Sigmoid colon (tissue), 7 donors: ENCODE data around the gene VMP1. TPM values are rescaled to one million over a fixed set of nuclear protein-coding genes. Genes with fewer than 3 reads are reported as not detected.
A peak's percentile ranks its signal among the peaks of the same experiment; 100 is the strongest.
"Not testable (repeated sequence)": the region's sequence is repeated elsewhere in the genome, so short reads cannot be mapped to it uniquely, and the experiment has no call there.

Source experiments
- DNase-seq: peaks from one replicate; pipeline ENCODE4 v3.0.0-alpha.2; 2019
- H3K27ac ChIP-seq, 4 donors: fragments of 200-600 bp; sonication (generic); one replicate each; pipeline ENCODE4 v1.5.1; 2016 to 2019; ENCODE audit warnings: mild to moderate bottlenecking in 1 of 4
- H3K27me3 ChIP-seq, 3 donors: fragments of 200-600 bp; sonication (generic); one replicate each; pipeline ENCODE4 v1.5.1; 2019; ENCODE audit warnings: mild to moderate bottlenecking in 1 of 3
- H3K36me3 ChIP-seq, 4 donors: fragments of 200-600 bp; sonication (generic); one replicate each; pipeline ENCODE4 v1.5.1; 2016 to 2019
- H3K4me1 ChIP-seq, 4 donors: fragments of 200-600 bp; sonication (generic); one replicate each; pipeline ENCODE4 v1.5.1; 2017 to 2019
- H3K4me3 ChIP-seq, 4 donors: fragments of 200-600 bp; sonication (generic); one replicate each; pipeline ENCODE4 v1.5.1; 2017 to 2019; ENCODE audit warnings: mild to moderate bottlenecking in 2 of 4, moderate library complexity in 1 of 4
- H3K9me3 ChIP-seq, 4 donors: fragments of 200-600 bp in 3 of 4; sonication (generic) in 3 of 4; one replicate each; pipeline versions ENCODE4 v1.5.1 to v1.6.1; 2013 to 2019
- CTCF ChIP-seq, 4 experiments: fragments of 450-650 bp in 3 of 4; fragments of 200-600 bp in 1 of 4; IDR thresholded peaks; one replicate each; pipeline ENCODE4 v1.5.1; 2016 to 2019; ENCODE audit warnings: antibody characterized with exemption in 4 of 4, mild to moderate bottlenecking in 3 of 4, moderate library complexity in 2 of 4
- POLR2A ChIP-seq, 2 donors: fragments of 450-650 bp; IDR thresholded peaks; one replicate each; pipeline ENCODE4 v1.6.1; 2016; ENCODE audit warnings: antibody characterized with exemption in 2 of 2, mild to moderate bottlenecking in 2 of 2, moderate library complexity in 2 of 2
- POLR2AphosphoS5 ChIP-seq, 4 donors: sonication (generic); formaldehyde crosslinking; IDR thresholded peaks; one replicate each; pipeline ENCODE4 v1.6.1; 2017; ENCODE audit warnings: antibody characterized with exemption in 4 of 4
- WGBS, 2 donors: extraction: QIAGEN DNeasy Blood & Tissue Kit; methylation state at CpG; one replicate each; pipeline ENCODE4 v1.1.7; 2013; 5-methylcytosine and 5-hydroxymethylcytosine counted together
- intact Hi-C: fragments of 100-400 bp; cut with DNase I; formaldehyde crosslinking; loops from one replicate; pipeline ENCODE4 v1.15.1; 2023
- polyA plus RNA-seq, 3 donors: library from polyadenylated mRNA; stranded (reverse); fragments of 200-250 nt; gene quantifications; one replicate each; pipeline ENCODE4 v1.2.3, GENCODE V29; 2013
- total RNA-seq, 4 donors: library from RNA; depleted of rRNA; stranded (reverse); fragments of >200 nt; gene quantifications; one replicate each; pipeline ENCODE4 v1.1.0, GENCODE V29; 2016
- donor health status: healthy with polysubstance abuse.
- donor health status: Bipolar disorder and iron deficiency.
- donor health status: healthy.

VMP1 gene
- total and polyA plus RNA-seq, 7 donors: 26.1 to 247 (median 132) TPM

- H3K27me3 ChIP-seq: no peaks in the 10 kb centered on the region
- peak overlapping the region; percentile 88 to 94 (median 93) for H3K27ac ChIP-seq
- peak overlapping the region; percentile 50 to 67 (median 56) for H3K4me3 ChIP-seq
- WGBS, 2 donors: 2 to 34% methylated on average over 6 of the region's 6 CpGs
- H3K9me3 ChIP-seq: no peaks in the 10 kb centered on the region
- peaks cover 0 to 43% (median 36%) of the 10 kb centered on the region in 4 donors for H3K4me1 ChIP-seq
- peak in 2 of 4 donors; percentile 16 to 22 for TF ChIP-seq POLR2AphosphoS5 (IDR thresholded peaks at IDR 0.05)
- no peak for TF ChIP-seq CTCF (IDR thresholded peaks at IDR 0.05)
- intact Hi-C loops: loop anchor here (1.0 kb wide), 1 partner anchor 86 kb away; no protein-coding TSS in a partner anchor
- no peak for DNase-seq
- H3K36me3 ChIP-seq: peaks cover 0 to 19% (median 0%) of the 10 kb centered on the region in 4 donors
Observed at GRCh38 chr17:59839651-59840328, 132.3 kb downstream of the VMP1 start.

- WGBS, 2 donors: 4 to 33% methylated on average over 4 of the region's 4 CpGs
Observed at GRCh38 chr17:59840329-59841090, 133.1 kb downstream of the VMP1 start.

GRCh38 chr17:59841091-59841881 is 133.8 kb downstream of the VMP1 start:
- Histone ChIP-seq H3K4me1 (peaks cover 0 to 56% (median 49%) of the 10 kb centered on the region in 4 donors), H3K4me3 (peak overlapping the region; percentile 50 to 67 (median 56)), H3K36me3 (peaks cover 0 to 19% (median 0%) of the 10 kb centered on the region in 4 donors), H3K27ac (peak overlapping the region; percentile 88 to 94 (median 93))
- DNase-seq, H3K9me3 ChIP-seq, intact Hi-C loops, H3K27me3 ChIP-seq: not testable (repeated sequence)
- peak in 1 of 4 donors; percentile 44 for TF ChIP-seq POLR2AphosphoS5 (IDR thresholded peaks at IDR 0.05)
- WGBS, 2 donors: 8 to 40% methylated on average over 7 of the region's 7 CpGs

More at GRCh38 chr17:59840329-59841090, 133.1 kb downstream of the VMP1 start:
- H3K9me3 ChIP-seq: no peaks in the 10 kb centered on the region
- peaks cover 0 to 19% (median 0%) of the 10 kb centered on the region in 4 donors for H3K36me3 ChIP-seq
- TF ChIP-seq POLR2AphosphoS5 (IDR thresholded peaks at IDR 0.05): peak in 2 of 4 donors; percentile 3 to 29
- TF ChIP-seq POLR2A (IDR thresholded peaks at IDR 0.05): no peak
- no peaks in the 10 kb centered on the region for H3K27me3 ChIP-seq
- peaks cover 0 to 50% (median 43%) of the 10 kb centered on the region in 4 donors for H3K4me1 ChIP-seq
- intact Hi-C loops: no loop called here
- no peak for DNase-seq
- peak overlapping the region; percentile 50 to 67 (median 56) for H3K4me3 ChIP-seq
- peak overlapping the region; percentile 88 to 94 (median 93) for H3K27ac ChIP-seq

GRCh38 chr17:59841882-59842263 is 134.4 kb downstream of the VMP1 start:
- Histone ChIP-seq H3K36me3 (peaks cover 0 to 19% (median 0%) of the 10 kb centered on the region in 4 donors), H3K4me3 (peak overlapping the region in 2 of 4 donors; percentile 60 to 67), H3K27ac (peak overlapping the region; percentile 88 to 94 (median 93)), H3K4me1 (peaks cover 0 to 56% (median 53%) of the 10 kb centered on the region in 4 donors)
- H3K9me3 ChIP-seq, DNase-seq, intact Hi-C loops, H3K27me3 ChIP-seq: not testable (repeated sequence)
- 6 to 45% methylated on average over 4 of the region's 4 CpGs for WGBS, 2 donors

GRCh38 chr17:59842901-59843652 is 135.6 kb downstream of the VMP1 start:
- Histone ChIP-seq H3K4me3 (no peak overlapping the region), H3K36me3 (peaks cover 0 to 19% (median 0%) of the 10 kb centered on the region in 4 donors), H3K27me3 (no peaks in the 10 kb centered on the region), H3K4me1 (peaks cover 0 to 63% (median 59%) of the 10 kb centered on the region in 4 donors), H3K27ac (peak overlapping the region; percentile 88 to 94 (median 93)), H3K9me3 (no peaks in the 10 kb centered on the region)
- TF ChIP-seq POLR2AphosphoS5 (IDR thresholded peaks at IDR 0.05) (peak; percentile 15 to 78 (median 58)), CTCF (IDR thresholded peaks at IDR 0.05) (no peak), POLR2A (IDR thresholded peaks at IDR 0.05) (peak in 1 of 2 donors; percentile 38)
- intact Hi-C loops: no loop called here
- 15 to 64% methylated on average over 13 of the region's 13 CpGs for WGBS, 2 donors
- peak; percentile 65 for DNase-seq
